H9 (cell line): ENCODE data around the gene C16orf89. TPM values are rescaled to one million over a fixed set of nuclear protein-coding genes. Genes with fewer than 3 reads are reported as not detected.
"Not testable (repeated sequence)": the region's sequence is repeated elsewhere in the genome, so short reads cannot be mapped to it uniquely, and the experiment has no call there.

Experiments used
- DNase-seq: peaks from one replicate; pipeline ENCODE4 v3.0.0-alpha.2; 2017
- H2AFZ ChIP-seq: one replicate; pipeline ENCODE4 v1.6.1; 2013; ENCODE audit warnings: mild to moderate bottlenecking, low read length, control low read depth, moderate library complexity
- H2AK5ac ChIP-seq: 2 replicates; pipeline ENCODE4 v1.6.1; 2013; ENCODE audit warnings: low read length, control low read depth, mixed read lengths; ENCODE audit not compliant: insufficient read length
- H2BK120ac ChIP-seq: one replicate; pipeline ENCODE4 v1.6.1; 2013; ENCODE audit warnings: low read depth, mild to moderate bottlenecking, low read length, control low read depth, inconsistent platforms; ENCODE audit not compliant: poor library complexity, severe bottlenecking
- H2BK12ac ChIP-seq: 2 replicates; pipeline ENCODE4 v1.6.1; 2013; ENCODE audit warnings: low read length, control low read depth, mixed read lengths, low read depth; ENCODE audit not compliant: insufficient read length
- H2BK15ac ChIP-seq: 2 replicates; pipeline ENCODE4 v1.6.1; 2013; ENCODE audit warnings: low read depth, low read length, control low read depth
- H2BK20ac ChIP-seq: one replicate; pipeline ENCODE4 v1.6.1; 2013; ENCODE audit warnings: low read depth, mild to moderate bottlenecking, low read length, control low read depth, inconsistent platforms; ENCODE audit not compliant: poor library complexity, severe bottlenecking
- H2BK5ac ChIP-seq: 2 replicates; pipeline ENCODE4 v1.6.1; 2013; ENCODE audit warnings: low read length, control low read depth, mixed read lengths; ENCODE audit not compliant: insufficient read length
- H3K14ac ChIP-seq: 2 replicates; pipeline ENCODE4 v1.6.1; 2013; ENCODE audit warnings: low read length, control low read depth; ENCODE audit not compliant: insufficient read depth
- H3K18ac ChIP-seq: 2 replicates; pipeline ENCODE4 v1.6.1; 2013; ENCODE audit warnings: low read depth, mild to moderate bottlenecking, mixed read lengths, low read length, control low read depth; ENCODE audit not compliant: insufficient read length
- H3K23ac ChIP-seq: 2 replicates; pipeline ENCODE4 v1.6.1; 2013; ENCODE audit warnings: low read length, control low read depth, mixed read lengths, low read depth; ENCODE audit not compliant: insufficient read length
- H3K23me2 ChIP-seq: 2 replicates; pipeline ENCODE4 v1.6.1; 2013; ENCODE audit warnings: low read depth, mild to moderate bottlenecking, mixed read lengths, low read length, control low read depth; ENCODE audit not compliant: insufficient read length, poor library complexity, severe bottlenecking
- H3K27ac ChIP-seq: 2 replicates; pipeline ENCODE4 v1.5.1; 2013; ENCODE audit warnings: low read length, control low read depth, mixed read lengths, low read depth; ENCODE audit not compliant: insufficient read length
- H3K27me3 ChIP-seq: 2 replicates; pipeline ENCODE4 v1.6.1; 2013; ENCODE audit warnings: low read length, control low read depth, inconsistent platforms; ENCODE audit not compliant: insufficient read depth
- H3K4ac ChIP-seq: 2 replicates; pipeline ENCODE4 v1.6.1; 2013; ENCODE audit warnings: low read depth, mild to moderate bottlenecking, control low read depth, inconsistent platforms, low read length, moderate library complexity
- H3K4me1 ChIP-seq: 2 replicates; pipeline ENCODE4 v1.6.1; 2013; ENCODE audit warnings: low read length, control low read depth, inconsistent platforms; ENCODE audit not compliant: insufficient read depth
- H3K4me2 ChIP-seq: 2 replicates; pipeline ENCODE4 v1.6.1; 2013; ENCODE audit warnings: low read length, control low read depth, mixed read lengths; ENCODE audit not compliant: insufficient read length, insufficient read depth
- H3K56ac ChIP-seq: 2 replicates; pipeline ENCODE4 v1.6.1; 2013; ENCODE audit warnings: low read depth, mild to moderate bottlenecking, mixed read lengths, low read length, control low read depth; ENCODE audit not compliant: insufficient read length
- H3K79me1 ChIP-seq: 2 replicates; pipeline ENCODE4 v1.6.1; 2013; ENCODE audit warnings: low read depth, mild to moderate bottlenecking, moderate library complexity, low read length, control low read depth, inconsistent platforms; ENCODE audit not compliant: insufficient read depth, poor library complexity, severe bottlenecking
- H3K79me2 ChIP-seq: 2 replicates; pipeline ENCODE4 v1.6.1; 2013; ENCODE audit warnings: low read length, control low read depth, inconsistent platforms; ENCODE audit not compliant: insufficient read depth
- H3K9ac ChIP-seq: 2 replicates; pipeline ENCODE4 v1.6.1; 2013; ENCODE audit warnings: low read length, control low read depth, mixed read lengths; ENCODE audit not compliant: insufficient read length; ENCODE audit errors: extremely low read depth
- H3K9me3 ChIP-seq: one replicate; pipeline ENCODE4 v1.6.1; 2013; ENCODE audit warnings: low read depth, low read length, inconsistent platforms; ENCODE audit not compliant: control insufficient read depth
- H3T11ph ChIP-seq: one replicate; pipeline ENCODE4 v1.6.1; 2013; ENCODE audit warnings: mild to moderate bottlenecking, low read length, control low read depth, inconsistent platforms
- H4K20me1 ChIP-seq: one replicate; pipeline ENCODE4 v1.6.1; 2013; ENCODE audit not compliant: control insufficient read depth, insufficient read length, insufficient read depth
- H4K5ac ChIP-seq: 2 replicates; pipeline ENCODE4 v1.6.1; 2013; ENCODE audit warnings: low read depth, mild to moderate bottlenecking, mixed read lengths, low read length, control low read depth; ENCODE audit not compliant: insufficient read length
- H4K8ac ChIP-seq: replicated peaks from 2 replicates; pipeline ENCODE4 v1.6.1; 2013; ENCODE audit warnings: low read length, control low read depth, mixed read lengths, low read depth; ENCODE audit not compliant: insufficient read length
- H4K91ac ChIP-seq: 2 replicates; pipeline ENCODE4 v1.6.1; 2013; ENCODE audit warnings: low read depth, mild to moderate bottlenecking, moderate library complexity, mixed read lengths, low read length, control low read depth; ENCODE audit not compliant: insufficient read length
- H3K27ac Mint-ChIP-seq, 3 experiments: 2 replicates in 2 of 3; 3 replicates in 1 of 3; pipeline ENCODE4 v1.8.0; 2020 to 2021; ENCODE audit warnings: mixed read lengths in 3 of 3, mild to moderate bottlenecking in 1 of 3, moderate library complexity in 1 of 3
- H3K27me3 Mint-ChIP-seq: 2 replicates; pipeline ENCODE4 v1.8.0; 2021; ENCODE audit warnings: low read depth, mild to moderate bottlenecking, moderate library complexity, mixed read lengths
- H3K36me3 Mint-ChIP-seq, 3 experiments: 2 replicates in 2 of 3; 3 replicates in 1 of 3; pipeline ENCODE4 v1.8.0; 2020 to 2021; ENCODE audit warnings: low read depth in 3 of 3, mixed read lengths in 3 of 3; ENCODE audit not compliant: insufficient read depth in 1 of 3
- H3K4me1 Mint-ChIP-seq, 2 experiments: 2 replicates each; pipeline ENCODE4 v1.8.0; 2020; ENCODE audit warnings: mixed read lengths in 2 of 2
- H3K4me3 Mint-ChIP-seq, 2 experiments: 2 replicates in 1 of 2; 3 replicates in 1 of 2; pipeline ENCODE4 v1.8.0; 2020 to 2021; ENCODE audit warnings: mild to moderate bottlenecking in 2 of 2, mixed read lengths in 2 of 2, moderate library complexity in 1 of 2
- H3K9me3 Mint-ChIP-seq, 2 experiments: 2 replicates in 1 of 2; 3 replicates in 1 of 2; pipeline ENCODE4 v1.8.0; 2020; ENCODE audit warnings: mild to moderate bottlenecking in 2 of 2, mixed read lengths in 2 of 2, moderate library complexity in 1 of 2
- WGBS: extraction: QIAGEN DNeasy Blood & Tissue Kit; methylation state at CpG from one replicate; pipeline ENCODE4 v1.1.7; 2013; ENCODE audit warnings: missing lambda C conversion rate, low lambda C conversion rate, mixed read lengths; ENCODE audit not compliant: insufficient read length; ENCODE audit errors: extremely low coverage; 5-methylcytosine and 5-hydroxymethylcytosine counted together
- total RNA-seq: library from RNA; stranded (reverse); gene quantifications from 2 replicates; pipeline ENCODE4 v1.2.1, GENCODE V29; 2021

Gene C16orf89
- total RNA-seq, 1 experiment from 2014 or later, result 2.5 TPM

DNA sequence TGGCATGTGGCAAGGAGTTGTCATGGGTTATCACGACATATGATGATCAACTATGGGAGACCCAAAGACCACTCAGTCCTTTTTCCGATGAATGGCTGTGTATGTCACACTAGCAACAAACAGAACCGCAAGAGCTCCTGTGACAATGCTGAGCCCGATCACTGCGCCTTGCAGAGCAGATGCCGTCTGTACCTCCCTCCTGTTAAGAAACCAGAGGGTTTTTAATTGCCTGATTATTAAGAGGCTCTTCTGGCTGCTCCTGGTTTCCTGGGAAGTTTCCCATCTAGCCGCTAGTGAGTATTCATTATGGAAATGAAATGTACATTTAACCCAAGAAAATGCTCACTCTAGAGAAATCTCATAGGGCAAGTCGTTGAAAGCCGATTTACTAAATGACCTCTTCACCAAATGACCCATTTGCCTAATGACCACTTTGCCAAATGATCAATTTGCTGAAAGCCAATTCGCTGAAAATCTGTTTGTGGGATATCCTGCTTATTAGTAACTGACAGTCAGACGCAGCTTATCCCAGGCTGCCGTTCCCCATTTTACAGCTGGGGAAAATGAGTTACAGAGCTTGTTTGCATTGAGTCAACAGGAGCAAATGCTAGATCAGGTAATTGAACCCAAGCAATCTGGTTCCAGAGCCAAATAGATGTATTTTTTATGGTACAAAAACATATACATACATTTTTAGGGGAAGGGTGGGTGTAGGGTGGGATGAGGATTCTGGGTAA is 37.7 kb upstream of the C16orf89 start:
- H3K4me2 ChIP-seq, H3K27me3 Mint-ChIP-seq, H3K36me3 Mint-ChIP-seq, H3K18ac ChIP-seq, H3K56ac ChIP-seq, DNase-seq, H4K91ac ChIP-seq, H2AFZ ChIP-seq, H3K4me3 Mint-ChIP-seq, H2BK20ac ChIP-seq, H3K27ac Mint-ChIP-seq, H3K9me3 Mint-ChIP-seq, H3K23me2 ChIP-seq, H2BK120ac ChIP-seq, H2BK15ac ChIP-seq, H3K79me2 ChIP-seq, H3K23ac ChIP-seq, H2BK12ac ChIP-seq, H3K27ac ChIP-seq, H3K4me1 ChIP-seq, H3T11ph ChIP-seq, H3K4ac ChIP-seq, H3K9me3 ChIP-seq, H4K5ac ChIP-seq, H3K27me3 ChIP-seq, H3K79me1 ChIP-seq, H3K14ac ChIP-seq, H2AK5ac ChIP-seq, H4K8ac ChIP-seq, H4K20me1 ChIP-seq, H3K9ac ChIP-seq, H2BK5ac ChIP-seq: not testable (repeated sequence)
- WGBS, result no CpG with 5 or more reads among the region's 12 CpGs
- H3K4me1 Mint-ChIP-seq, result peaks cover 7 to 20% of the 10 kb centered on the region in 2 experiments

DNA sequence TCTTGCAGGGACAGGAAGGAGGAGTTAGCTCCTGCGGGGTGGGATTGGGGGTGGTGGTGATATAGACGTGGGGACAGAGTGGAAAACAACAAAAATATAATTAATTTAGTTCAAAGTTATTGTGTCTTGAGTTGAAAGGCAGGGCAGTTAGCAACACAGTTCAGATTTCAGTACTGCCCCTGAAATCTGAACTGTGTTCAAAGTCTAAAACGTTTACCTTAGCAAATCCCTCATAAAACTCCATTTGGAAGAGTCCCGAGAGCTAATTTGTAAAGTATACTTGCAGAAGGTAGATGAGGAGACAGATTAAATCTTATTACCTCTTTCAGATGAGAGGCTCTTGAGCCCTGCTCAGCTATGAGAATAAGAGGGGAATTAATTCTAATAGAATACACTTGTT is 33.4 kb upstream of the C16orf89 start:
- H3K27ac Mint-ChIP-seq, H3K4me1 ChIP-seq, H3T11ph ChIP-seq, H4K8ac ChIP-seq, H3K9me3 ChIP-seq, H3K79me1 ChIP-seq, H3K4ac ChIP-seq, H2AK5ac ChIP-seq, H4K20me1 ChIP-seq, H3K23me2 ChIP-seq, H3K9me3 Mint-ChIP-seq, H3K36me3 Mint-ChIP-seq, H3K79me2 ChIP-seq, H3K14ac ChIP-seq, H3K27ac ChIP-seq, H4K5ac ChIP-seq, H3K9ac ChIP-seq, H3K18ac ChIP-seq, H2BK15ac ChIP-seq, H4K91ac ChIP-seq, H2BK12ac ChIP-seq, H3K56ac ChIP-seq, H2BK20ac ChIP-seq, H3K27me3 Mint-ChIP-seq, H2BK120ac ChIP-seq, H2AFZ ChIP-seq, H2BK5ac ChIP-seq, H3K27me3 ChIP-seq, H3K23ac ChIP-seq, DNase-seq: not testable (repeated sequence)
- Mint-ChIP-seq H3K4me1 (peaks cover 16 to 31% of the 10 kb centered on the region in 2 experiments), H3K4me3 (peak overlapping the region; percentile 79 to 87)
- peak overlapping the region; percentile 29 for H3K4me2 ChIP-seq
- WGBS, result no CpG with 5 or more reads among the region's 4 CpGs
